Measurements from ENCODE around the gene ECHDC1.
"Not testable (repeated sequence)": the region's sequence is repeated elsewhere in the genome, so short reads cannot be mapped to it uniquely, and the experiment has no call there.

ECHDC1 gene

GRCh38 chr6:127342946-127343808 lies at the start of gene ECHDC1:
ECHDC1 (minus strand) TSS chr6:127343609; CDS start chr6:127331028, 12,581 bp downstream.
- Mint-ChIP-seq H3K9me3 (no peaks in the 10 kb centered on the region), H3K4me3 (no peak within 1 kb of the TSS), H3K27ac (no peak within 1 kb of the TSS), H3K36me3 (ENCODE audit: low read depth) (no peaks in the 10 kb centered on the region), H3K27me3 (no peaks in the 10 kb centered on the region), H3K4me1 (ENCODE audit: low read depth) (peaks cover 17% of the 10 kb centered on the region)
- intact Hi-C loops (cut with micrococcal nuclease): loop anchor here (5.0 to 10.0 kb wide), 3 partner anchors 36 to 1358 kb away; partner anchors contain the start of genes RNF146 and TRMT11

GRCh38 chr6:127392301-127392700 lies 48.9 kb upstream of the ECHDC1 start:
- H3K36me3 Mint-ChIP-seq (ENCODE audit: low read depth): no peaks in the 10 kb centered on the region
- H3K9me3 Mint-ChIP-seq: no peaks in the 10 kb centered on the region
- no peak overlapping the region for H3K27ac Mint-ChIP-seq
- H3K4me3 Mint-ChIP-seq: no peak overlapping the region
- intact Hi-C loops (cut with micrococcal nuclease): no loop called here
- H3K27me3 Mint-ChIP-seq: peaks cover 2% of the 10 kb centered on the region
- peaks cover 4% of the 10 kb centered on the region for H3K4me1 Mint-ChIP-seq (ENCODE audit: low read depth)

- intact Hi-C loops (cut with micrococcal nuclease): no loop called here
- no peaks in the 10 kb centered on the region for H3K36me3 Mint-ChIP-seq (ENCODE audit: low read depth)
- peaks cover 10% of the 10 kb centered on the region for H3K4me1 Mint-ChIP-seq (ENCODE audit: low read depth)
- H3K27me3 Mint-ChIP-seq: peaks cover 2% of the 10 kb centered on the region
- H3K27ac Mint-ChIP-seq: no peak overlapping the region
- H3K4me3 Mint-ChIP-seq: no peak overlapping the region
- no peaks in the 10 kb centered on the region for H3K9me3 Mint-ChIP-seq
Observed at GRCh38 chr6:127391094-127391953, 47.9 kb upstream of the ECHDC1 start.

GRCh38 chr6:127389706-127390105 lies 46.3 kb upstream of the ECHDC1 start:
- Mint-ChIP-seq H3K27me3 (peaks cover 2% of the 10 kb centered on the region), H3K4me3 (no peak overlapping the region), H3K36me3 (ENCODE audit: low read depth) (no peaks in the 10 kb centered on the region), H3K9me3 (no peaks in the 10 kb centered on the region), H3K27ac (no peak overlapping the region), H3K4me1 (ENCODE audit: low read depth) (peaks cover 10% of the 10 kb centered on the region)
- intact Hi-C loops (cut with micrococcal nuclease): no loop called here

- H3K36me3 Mint-ChIP-seq (ENCODE audit: low read depth): no peaks in the 10 kb centered on the region
- intact Hi-C loops (cut with micrococcal nuclease): no loop called here
- H3K4me3 Mint-ChIP-seq: no peak overlapping the region
- H3K27ac Mint-ChIP-seq: no peak overlapping the region
- peaks cover 2% of the 10 kb centered on the region for H3K27me3 Mint-ChIP-seq
- peaks cover 16% of the 10 kb centered on the region for H3K4me1 Mint-ChIP-seq (ENCODE audit: low read depth)
- no peaks in the 10 kb centered on the region for H3K9me3 Mint-ChIP-seq
Observed at GRCh38 chr6:127385668-127386430, 42.4 kb upstream of the ECHDC1 start.

- H3K4me1 Mint-ChIP-seq (ENCODE audit: low read depth): peaks cover 16% of the 10 kb centered on the region
- H3K27ac Mint-ChIP-seq; H3K4me3 Mint-ChIP-seq; H3K9me3 Mint-ChIP-seq; H3K36me3 Mint-ChIP-seq (ENCODE audit: low read depth); H3K27me3 Mint-ChIP-seq; intact Hi-C loops (cut with micrococcal nuclease): not testable (repeated sequence)
Observed at GRCh38 chr6:127384848-127385247, 41.4 kb upstream of the ECHDC1 start.

- Mint-ChIP-seq H3K4me1 (ENCODE audit: low read depth) (peaks cover 16% of the 10 kb centered on the region), H3K27me3 (no peaks in the 10 kb centered on the region), H3K4me3 (no peak overlapping the region), H3K36me3 (ENCODE audit: low read depth) (no peaks in the 10 kb centered on the region), H3K9me3 (no peaks in the 10 kb centered on the region), H3K27ac (no peak overlapping the region)
- intact Hi-C loops (cut with micrococcal nuclease): no loop called here
Observed at GRCh38 chr6:127383988-127384387, 40.6 kb upstream of the ECHDC1 start.

GRCh38 chr6:127382413-127382812 lies 39.0 kb upstream of the ECHDC1 start:
- no peak overlapping the region for H3K27ac Mint-ChIP-seq
- H3K27me3 Mint-ChIP-seq: no peaks in the 10 kb centered on the region
- H3K9me3 Mint-ChIP-seq: no peaks in the 10 kb centered on the region
- H3K4me3 Mint-ChIP-seq: no peak overlapping the region
- H3K4me1 Mint-ChIP-seq (ENCODE audit: low read depth): peaks cover 13% of the 10 kb centered on the region
- intact Hi-C loops (cut with micrococcal nuclease): no loop called here
- no peaks in the 10 kb centered on the region for H3K36me3 Mint-ChIP-seq (ENCODE audit: low read depth)

- Mint-ChIP-seq H3K9me3 (no peaks in the 10 kb centered on the region), H3K4me3 (no peak overlapping the region), H3K4me1 (ENCODE audit: low read depth) (peaks cover 6% of the 10 kb centered on the region), H3K36me3 (ENCODE audit: low read depth) (no peaks in the 10 kb centered on the region), H3K27me3 (no peaks in the 10 kb centered on the region), H3K27ac (no peak overlapping the region)
- intact Hi-C loops (cut with micrococcal nuclease): no loop called here
Observed at GRCh38 chr6:127381384-127381783, 38.0 kb upstream of the ECHDC1 start.

GRCh38 chr6:127376685-127377084 lies 33.3 kb upstream of the ECHDC1 start:
- Mint-ChIP-seq H3K4me3 (no peak overlapping the region), H3K4me1 (ENCODE audit: low read depth) (peaks cover 6% of the 10 kb centered on the region), H3K36me3 (ENCODE audit: low read depth) (no peaks in the 10 kb centered on the region), H3K27ac (no peak overlapping the region), H3K27me3 (no peaks in the 10 kb centered on the region), H3K9me3 (peaks cover 5% of the 10 kb centered on the region)
- intact Hi-C loops (cut with micrococcal nuclease): no loop called here

- H3K27ac Mint-ChIP-seq: no peak overlapping the region
- intact Hi-C loops (cut with micrococcal nuclease): no loop called here
- no peaks in the 10 kb centered on the region for H3K27me3 Mint-ChIP-seq
- no peaks in the 10 kb centered on the region for H3K36me3 Mint-ChIP-seq (ENCODE audit: low read depth)
- no peak overlapping the region for H3K4me3 Mint-ChIP-seq
- H3K4me1 Mint-ChIP-seq (ENCODE audit: low read depth): peaks cover 6% of the 10 kb centered on the region
- H3K9me3 Mint-ChIP-seq: peaks cover 19% of the 10 kb centered on the region
Observed at GRCh38 chr6:127367023-127367375, 23.6 kb upstream of the ECHDC1 start.

GRCh38 chr6:127366282-127367022 lies 23.0 kb upstream of the ECHDC1 start:
- H3K27me3 Mint-ChIP-seq: no peaks in the 10 kb centered on the region
- no peak overlapping the region for H3K4me3 Mint-ChIP-seq
- no peak overlapping the region for H3K27ac Mint-ChIP-seq
- H3K36me3 Mint-ChIP-seq (ENCODE audit: low read depth): no peaks in the 10 kb centered on the region
- intact Hi-C loops (cut with micrococcal nuclease): no loop called here
- H3K4me1 Mint-ChIP-seq (ENCODE audit: low read depth): peaks cover 6% of the 10 kb centered on the region
- peaks cover 13% of the 10 kb centered on the region for H3K9me3 Mint-ChIP-seq

- no peaks in the 10 kb centered on the region for H3K36me3 Mint-ChIP-seq (ENCODE audit: low read depth)
- H3K9me3 Mint-ChIP-seq: peaks cover 9% of the 10 kb centered on the region
- no peak overlapping the region for H3K4me3 Mint-ChIP-seq
- peaks cover 6% of the 10 kb centered on the region for H3K4me1 Mint-ChIP-seq (ENCODE audit: low read depth)
- no peak overlapping the region for H3K27ac Mint-ChIP-seq
- H3K27me3 Mint-ChIP-seq: no peaks in the 10 kb centered on the region
- intact Hi-C loops (cut with micrococcal nuclease): no loop called here
Observed at GRCh38 chr6:127365874-127366273, 22.5 kb upstream of the ECHDC1 start.

All from dendritic cell treated with granulocyte-macrophage colony-stimulating factor and Interleukin-4, amounts not matched to agents 40 ng/mL and 50 ng/mL, for 4 days (primary cell).